Endothelial cell of umbilical vein (primary cell): Measurements from ENCODE around the gene IMPA2.

Source experiments
- CTCF ChIP-seq, 2 donors: IDR thresholded peaks; 1 replicate in 1 of 2; 2 replicates in 1 of 2; pipeline ENCODE4 v1.5.1; 2011; ENCODE audit warnings: low read length in 2 of 2, mild to moderate bottlenecking in 2 of 2, moderate library complexity in 2 of 2, control low read depth in 1 of 2, inconsistent platforms in 1 of 2, low read depth in 1 of 2; ENCODE audit not compliant: insufficient read depth in 1 of 2; ENCODE audit errors: extremely low read depth in 1 of 2
- EZH2 ChIP-seq: IDR thresholded peaks from 2 replicates; pipeline ENCODE4 v1.6.1; 2012; ENCODE audit warnings: borderline replicate concordance, low read depth, mild to moderate bottlenecking, moderate library complexity, low read length, inconsistent platforms; ENCODE audit not compliant: severe bottlenecking
- JUN ChIP-seq: IDR thresholded peaks from 2 replicates; pipeline ENCODE4 v1.6.1; 2011; ENCODE audit warnings: borderline replicate concordance, low read depth; ENCODE audit not compliant: insufficient read length, insufficient read depth
- MAX ChIP-seq: IDR thresholded peaks from 2 replicates; pipeline ENCODE4 v1.6.1; 2011; ENCODE audit not compliant: insufficient read depth, insufficient read length
- MYC ChIP-seq: IDR thresholded peaks from one replicate; pipeline ENCODE4 v1.6.1; 2011; ENCODE audit warnings: mild to moderate bottlenecking, low read depth, low read length
- POLR2A ChIP-seq: IDR thresholded peaks from 2 replicates; pipeline ENCODE4 v1.6.1; 2012; ENCODE audit warnings: low read depth, mild to moderate bottlenecking, control low read depth, low read length
- POLR2AphosphoS5 ChIP-seq: IDR thresholded peaks from 2 replicates; pipeline ENCODE4 v1.6.1; 2012; ENCODE audit warnings: low read depth, mild to moderate bottlenecking, control low read depth, low read length, moderate library complexity; ENCODE audit not compliant: insufficient read depth

DNA sequence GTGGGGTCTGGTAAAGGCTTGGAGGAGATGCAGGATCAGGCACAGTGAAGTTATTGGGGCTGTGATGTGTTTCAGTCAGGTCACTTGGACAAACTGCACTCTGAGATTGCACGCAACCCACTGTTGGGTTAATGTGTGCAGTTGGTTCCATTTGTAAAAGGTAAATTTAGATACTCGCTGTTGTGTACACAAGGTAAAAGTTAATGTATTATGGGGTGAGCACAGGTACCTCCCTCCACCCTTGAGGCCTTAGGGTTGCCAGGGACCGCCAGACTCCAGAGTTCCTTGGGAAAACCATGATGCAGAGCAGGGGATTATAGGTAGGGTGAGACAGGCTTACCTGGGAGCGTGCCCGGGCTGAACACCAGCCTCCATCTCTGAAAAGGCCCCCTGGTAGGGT lies 20.1 kb downstream of the IMPA2 start:
- TF ChIP-seq POLR2A, result no peak
- no peak for TF ChIP-seq CTCF (IDR thresholded peaks at IDR 0.05; ENCODE audit: extremely low read depth in 1 of 2, insufficient read depth in 1 of 2, low read depth in 1 of 2, low read length in 2 of 2)
- no peak for TF ChIP-seq POLR2AphosphoS5
- no peak for TF ChIP-seq MAX
- no peak for TF ChIP-seq JUN
- no peak for TF ChIP-seq EZH2
- no peak for TF ChIP-seq MYC
